Hippocampal formation (tissue), 2 donors: Measurements from ENCODE around the gene SEMA3G.

Experiments
- DNase-seq, 2 donors: peaks; one replicate each; lab custom pipeline; 2025; lab: John Stamatoyannopoulos, UW

The SEMA3G gene

GRCh38 chr3:52479037-52479876 lies 34.4 kb upstream of the SEMA3G start:
- no peak for DNase-seq

GRCh38 chr3:52477796-52478095 lies 32.8 kb upstream of the SEMA3G start:
- no peak for DNase-seq

DNA sequence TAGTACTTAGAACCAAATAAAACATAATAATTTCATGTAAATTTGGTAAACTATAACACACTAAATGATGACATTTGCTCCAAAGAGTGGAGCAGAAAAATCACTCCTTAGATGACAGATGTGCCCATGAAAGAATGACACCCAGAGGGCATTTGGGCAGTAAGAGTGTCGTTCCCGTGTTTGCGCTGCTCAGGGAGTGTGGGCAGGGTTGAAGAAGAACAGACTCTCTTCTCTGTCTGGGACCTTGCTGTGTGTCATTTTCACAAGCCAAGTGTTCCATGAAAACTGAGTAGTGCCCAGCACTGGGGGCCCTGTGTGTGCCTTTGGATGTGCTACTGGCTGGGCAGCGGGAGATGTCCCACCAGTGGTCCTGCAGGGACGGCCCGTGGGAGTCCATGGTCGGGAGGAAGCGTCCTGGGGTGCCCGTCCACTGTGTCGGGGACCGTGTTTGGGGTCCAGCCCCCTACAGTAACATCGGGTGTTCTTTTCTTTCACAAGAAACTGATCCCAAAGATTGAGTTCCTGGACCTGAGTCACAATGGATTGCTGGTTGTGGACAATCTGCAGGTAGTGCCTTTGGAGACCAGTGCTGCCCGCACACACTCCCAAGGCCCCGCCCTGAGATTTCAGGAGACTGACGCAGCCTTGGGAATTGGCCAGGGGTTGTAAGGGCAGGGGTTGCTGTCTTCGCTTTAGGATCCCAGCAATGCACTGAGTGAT lies 32.3 kb upstream of the SEMA3G start:
- no peak for DNase-seq

DNA sequence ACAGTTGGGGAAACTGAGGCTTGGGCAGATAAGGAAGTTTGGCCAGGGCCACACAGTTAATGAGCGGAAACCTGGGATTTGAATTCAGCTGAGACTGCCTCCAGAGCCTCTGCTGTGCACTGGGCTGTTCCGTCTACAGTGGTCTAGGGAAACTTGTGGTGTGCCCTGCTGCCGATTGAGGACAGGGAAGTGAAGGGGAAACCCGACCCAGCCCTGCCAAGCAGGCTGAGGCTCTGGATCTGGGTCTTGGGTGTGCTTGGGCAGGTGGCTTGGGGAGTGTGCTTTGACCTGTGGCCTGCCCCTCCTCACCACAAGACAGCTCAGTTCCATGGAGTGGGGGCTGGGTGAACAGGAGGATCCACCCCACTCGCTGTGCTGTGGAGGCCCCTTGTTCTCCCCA lies 28.1 kb upstream of the SEMA3G start:
- DNase-seq: no peak

DNA sequence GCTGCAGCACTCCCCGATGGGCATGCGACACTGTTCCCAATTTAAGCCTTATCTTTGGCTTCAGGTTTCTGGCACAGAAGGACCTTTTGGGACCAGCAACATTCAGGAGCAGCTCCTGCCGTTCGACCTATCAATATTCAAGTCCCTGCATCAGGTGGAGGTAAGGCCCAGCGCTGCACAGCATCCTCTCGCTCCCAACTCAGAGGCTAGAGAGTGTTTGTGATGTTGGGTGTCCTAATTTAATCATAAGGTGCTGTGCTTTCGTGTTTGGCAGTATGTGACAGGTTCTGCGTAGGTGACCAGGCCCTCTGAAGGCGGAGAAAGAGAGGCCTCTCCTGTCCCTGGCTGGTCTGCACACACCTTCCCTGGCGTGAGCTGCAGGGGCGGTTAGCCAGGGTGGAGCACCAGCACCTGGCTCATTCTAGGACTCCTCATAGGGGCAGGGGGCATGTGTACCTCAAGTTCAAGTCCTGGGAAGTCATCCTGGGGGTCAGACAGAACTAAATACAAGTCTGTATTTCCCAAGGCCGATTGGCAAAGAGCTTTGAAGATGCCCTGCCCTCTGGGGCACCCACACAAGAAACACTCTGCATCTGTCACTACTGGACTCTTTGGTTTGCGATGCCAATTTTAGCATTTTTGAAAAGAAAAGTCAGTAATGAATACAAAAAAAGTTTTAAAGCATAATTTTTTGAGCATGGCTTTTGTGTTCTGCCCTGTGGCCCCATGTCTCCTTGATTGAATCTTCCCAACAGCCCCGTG lies 27.5 kb upstream of the SEMA3G start:
- DNase-seq: no peak

DNA sequence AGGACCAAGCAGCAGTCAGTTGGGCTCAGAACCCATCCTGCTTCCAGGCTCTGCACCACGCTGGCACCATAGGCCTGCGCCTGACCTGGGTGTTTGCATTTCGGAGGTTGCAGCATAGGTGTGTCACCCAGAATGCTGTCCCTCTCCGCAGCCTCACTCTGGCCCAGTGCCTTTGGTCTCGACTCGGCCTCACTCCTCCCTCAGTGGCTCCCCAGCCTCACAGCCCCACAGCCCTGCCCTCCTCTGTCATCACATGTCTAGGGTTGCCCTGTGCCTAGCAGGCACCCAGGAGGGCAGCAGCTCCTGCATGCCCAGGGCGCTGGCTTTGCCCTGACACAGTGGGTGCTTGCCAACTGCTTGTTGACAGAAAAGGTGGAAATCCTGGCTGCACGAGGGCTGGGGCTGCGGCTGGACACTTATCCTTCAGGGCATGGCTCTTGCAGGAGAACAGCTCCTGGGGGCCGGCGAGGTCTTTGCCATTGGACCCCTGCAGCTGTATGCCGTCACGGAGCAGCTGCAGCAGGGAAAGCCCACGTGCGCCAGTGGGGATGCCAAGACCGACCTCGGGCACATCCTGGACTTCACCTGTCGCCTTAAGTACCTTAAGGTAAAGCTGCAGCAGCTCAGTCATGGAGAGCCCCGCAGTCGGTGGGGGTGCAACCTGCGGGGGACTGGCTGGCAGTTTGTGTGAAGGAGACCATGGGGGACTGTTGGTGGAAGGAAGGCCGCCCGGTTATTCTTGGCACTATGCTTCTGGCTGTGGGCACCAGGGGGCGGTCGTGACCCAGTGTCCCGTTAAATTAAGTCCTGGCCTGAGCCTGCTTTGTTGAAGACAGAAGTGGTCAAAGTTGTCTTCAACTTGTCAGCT lies 26.7 kb upstream of the SEMA3G start:
- DNase-seq: peak in 1 of 2 donors; percentile 42

DNA sequence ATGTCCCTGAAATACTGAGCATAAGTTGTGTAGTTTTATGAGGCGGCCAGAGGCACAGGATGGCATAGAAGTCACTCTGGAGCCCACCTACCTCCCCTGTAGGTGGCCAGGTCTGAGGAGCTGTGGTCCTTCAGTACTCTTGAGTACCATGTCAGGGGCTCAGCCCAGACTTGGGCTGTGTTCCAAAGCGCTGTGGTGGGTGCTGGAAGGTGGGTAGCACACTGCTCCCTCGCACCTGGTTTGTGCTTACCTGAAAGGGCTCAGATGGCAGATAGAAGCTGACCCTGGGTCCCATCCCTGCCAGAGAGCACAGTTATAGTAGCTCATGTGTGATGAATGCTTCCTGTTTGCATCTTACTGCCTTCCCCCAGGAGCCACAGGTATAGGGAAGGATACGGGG lies 26.0 kb upstream of the SEMA3G start:
- no peak for DNase-seq

DNA sequence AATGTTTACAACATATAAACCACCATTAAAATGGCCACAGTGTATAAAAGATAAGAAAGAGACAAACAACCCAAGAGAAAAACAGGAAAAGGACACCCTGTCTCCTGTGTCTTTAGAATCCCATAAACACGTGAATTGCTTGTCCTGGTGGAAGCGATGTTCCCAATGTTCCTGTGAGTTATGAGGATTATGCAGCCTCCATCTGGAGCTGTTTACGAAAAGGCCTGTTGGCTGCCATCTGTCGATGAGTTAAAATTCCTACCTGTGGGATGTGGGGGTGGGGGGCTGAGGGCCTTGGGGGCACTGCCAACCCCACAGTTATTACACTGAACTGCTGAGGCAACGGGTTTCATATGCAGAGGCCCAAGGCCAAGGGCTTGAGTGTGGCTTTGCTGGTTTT lies 24.1 kb upstream of the SEMA3G start:
- peak in 1 of 2 donors; percentile 47 for DNase-seq

GRCh38 chr3:52468336-52468735 lies 23.4 kb upstream of the SEMA3G start:
- DNase-seq: no peak

GRCh38 chr3:52463416-52463815 lies 18.5 kb upstream of the SEMA3G start:
- DNase-seq: no peak

GRCh38 chr3:52461874-52462273 lies 17.0 kb upstream of the SEMA3G start:
- DNase-seq: no peak

GRCh38 chr3:52458770-52459545 lies 14.1 kb upstream of the SEMA3G start:
- DNase-seq: no peak

DNA sequence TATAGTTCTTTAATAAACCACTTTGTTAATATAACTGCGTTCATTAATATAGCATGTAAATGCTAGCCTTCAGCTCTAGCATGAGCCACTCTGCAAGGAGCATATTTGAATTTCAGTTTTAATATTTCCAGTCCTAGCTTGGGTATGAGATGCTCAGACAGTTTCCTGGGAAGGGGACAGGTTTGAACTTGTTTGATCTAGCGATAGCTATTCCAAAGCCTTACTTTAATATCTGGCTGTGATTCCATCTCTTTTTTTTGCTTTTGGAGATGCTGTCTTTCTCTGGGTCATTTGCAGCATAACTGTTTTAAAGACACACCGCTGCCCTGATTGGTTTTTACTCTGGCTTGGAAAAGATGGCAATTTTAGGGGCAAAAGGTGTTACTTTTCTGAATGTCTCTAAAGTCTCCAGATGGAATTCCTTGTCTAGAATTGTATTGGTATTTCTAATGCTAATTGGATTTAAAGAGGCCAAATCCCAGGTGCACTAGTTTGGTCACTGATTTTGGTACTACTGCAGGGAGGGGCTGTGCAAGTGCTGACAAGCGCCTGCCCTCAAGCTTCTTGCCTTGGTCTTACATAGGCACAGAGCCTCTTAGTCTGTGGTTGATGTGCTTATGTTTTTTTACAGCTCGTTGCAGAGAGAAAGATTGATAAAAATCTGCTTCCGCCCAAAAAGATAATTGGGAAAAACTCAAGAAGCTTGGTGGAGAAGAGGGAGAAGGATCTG lies 13.3 kb upstream of the SEMA3G start:
- DNase-seq: no peak

DNA sequence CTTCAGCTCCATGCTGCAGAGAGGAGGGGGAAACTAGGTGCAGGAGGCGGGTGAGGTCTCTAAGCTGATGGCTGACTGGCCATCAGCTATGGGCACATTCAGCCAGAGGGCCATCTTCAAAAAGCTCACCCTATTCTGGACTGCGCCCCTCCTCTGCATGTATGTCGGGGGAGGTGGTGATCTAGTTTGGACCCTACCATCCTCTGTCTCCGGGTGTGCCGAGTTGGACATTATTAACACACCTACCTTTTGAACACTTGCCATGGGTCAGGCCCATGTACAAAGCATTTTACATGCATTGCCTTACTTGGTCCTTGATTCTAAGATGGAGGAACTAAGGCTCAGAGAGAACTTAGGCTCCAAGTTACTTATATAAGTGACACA lies 11.9 kb upstream of the SEMA3G start:
- no peak for DNase-seq

- DNase-seq: no peak
These were observed 11.4 kb upstream of the SEMA3G start for GRCh38 chr3:52456169-52456799.

GRCh38 chr3:52455283-52456168 lies 10.6 kb upstream of the SEMA3G start, which contains the start of gene NISCH:
Gene NISCH (plus strand): TSS chr3:52455604. CDS start chr3:52455642, 38 bp downstream.
- peak; percentile 73 to 82 for DNase-seq

DNA sequence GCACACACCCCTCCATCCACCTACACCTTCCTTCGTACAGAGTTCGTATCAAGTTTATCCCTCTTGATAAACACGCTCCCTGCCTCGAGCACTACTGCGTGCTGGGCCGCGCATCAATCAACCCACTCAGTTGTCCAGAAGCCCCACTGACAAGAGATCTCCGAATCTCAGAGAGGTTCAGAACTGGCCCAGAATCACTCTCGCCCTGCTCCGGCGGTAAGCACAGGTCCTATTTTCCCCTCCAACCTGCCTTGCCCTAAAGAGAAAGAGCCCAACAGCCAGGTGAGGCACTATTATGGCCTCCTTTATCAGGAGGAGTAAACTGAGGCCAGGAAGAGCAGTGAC lies 10.0 kb upstream of the SEMA3G start:
- no peak for DNase-seq

GRCh38 chr3:52454250-52454937 lies 9.5 kb upstream of the SEMA3G start:
- DNase-seq: no peak
